Activated CD4-positive, CD25-positive, alpha-beta regulatory T cell (primary cell): ENCODE measurements around the gene PCDHB5.
"Not testable (repeated sequence)": the region's sequence is repeated elsewhere in the genome, so short reads cannot be mapped to it uniquely, and the experiment has no call there.

Source experiments
- DNase-seq, 4 experiments: peaks; one replicate each; lab custom pipeline; 2025; lab: John Stamatoyannopoulos, UW

PCDHB5 gene

DNA sequence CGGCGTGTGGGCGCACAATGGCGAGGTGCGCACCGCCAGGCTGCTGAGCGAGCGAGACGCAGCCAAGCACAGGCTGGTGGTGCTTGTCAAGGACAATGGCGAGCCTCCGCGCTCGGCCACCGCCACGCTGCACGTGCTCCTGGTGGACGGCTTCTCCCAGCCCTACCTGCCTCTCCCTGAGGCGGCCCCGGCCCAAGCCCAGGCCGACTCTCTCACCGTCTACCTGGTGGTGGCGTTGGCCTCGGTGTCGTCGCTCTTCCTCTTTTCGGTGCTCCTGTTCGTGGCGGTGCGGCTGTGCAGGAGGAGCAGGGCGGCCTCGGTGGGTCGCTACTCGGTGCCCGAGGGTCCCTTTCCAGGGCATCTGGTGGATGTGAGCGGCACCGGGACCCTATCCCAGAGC lies 17.1 kb downstream of the PCDHB5 start:
- DNase-seq: not testable (repeated sequence)

DNA sequence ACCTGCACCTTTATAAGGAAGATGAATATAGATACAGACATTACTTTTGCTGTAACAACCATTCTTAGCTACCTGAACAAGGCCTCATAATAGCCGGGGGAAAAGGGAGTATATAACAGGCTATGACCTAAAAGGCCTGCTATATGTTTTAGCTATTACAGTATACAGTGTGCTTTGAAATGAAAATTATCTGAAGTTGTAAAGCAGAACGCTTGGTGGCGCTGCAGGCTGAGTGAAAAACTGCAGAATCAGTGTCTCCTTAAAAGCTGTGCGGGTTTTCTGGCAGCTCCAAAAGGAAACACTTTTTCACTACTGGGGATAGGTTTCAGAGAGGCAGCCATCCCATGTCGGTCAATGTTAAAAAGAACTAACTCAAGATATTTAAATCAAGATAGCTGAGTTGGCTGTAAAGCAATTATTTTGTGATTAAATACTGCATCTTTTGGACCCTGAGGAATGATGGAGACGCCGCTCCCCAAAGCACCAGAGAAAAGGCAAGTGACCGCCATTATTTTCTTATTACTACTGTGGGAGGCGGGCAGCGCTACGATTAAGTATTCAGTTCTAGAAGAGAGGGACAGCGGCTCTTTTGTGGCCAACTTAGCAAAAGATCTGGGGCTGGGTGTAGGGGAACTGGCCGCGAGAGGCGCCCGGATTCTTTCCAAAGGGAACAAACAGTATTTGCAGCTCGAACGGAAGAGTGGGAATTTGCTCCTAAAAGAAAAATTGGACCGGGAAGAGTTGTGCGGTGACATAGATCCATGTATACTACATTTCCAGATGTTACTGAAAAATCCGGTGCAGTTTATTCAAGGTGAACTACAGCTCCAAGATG lies 20.8 kb downstream of the PCDHB5 start:
- DNase-seq: no peak

DNA sequence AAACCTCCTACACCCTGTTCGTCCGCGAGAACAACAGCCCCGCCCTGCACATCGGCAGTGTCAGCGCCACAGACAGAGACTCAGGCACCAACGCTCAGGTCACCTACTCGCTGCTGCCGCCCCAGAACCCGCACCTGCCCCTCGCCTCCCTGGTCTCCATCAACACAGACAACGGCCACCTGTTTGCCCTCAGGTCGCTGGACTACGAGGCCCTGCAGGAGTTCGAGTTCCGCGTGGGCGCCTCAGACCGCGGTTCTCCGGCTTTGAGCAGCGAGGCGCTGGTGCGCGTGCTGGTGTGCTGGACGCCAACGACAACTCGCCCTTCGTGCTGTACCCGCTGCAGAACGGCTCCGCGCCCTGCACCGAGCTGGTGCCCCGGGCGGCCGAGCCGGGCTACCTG lies 22.4 kb downstream of the PCDHB5 start:
- DNase-seq: not testable (repeated sequence)

DNA sequence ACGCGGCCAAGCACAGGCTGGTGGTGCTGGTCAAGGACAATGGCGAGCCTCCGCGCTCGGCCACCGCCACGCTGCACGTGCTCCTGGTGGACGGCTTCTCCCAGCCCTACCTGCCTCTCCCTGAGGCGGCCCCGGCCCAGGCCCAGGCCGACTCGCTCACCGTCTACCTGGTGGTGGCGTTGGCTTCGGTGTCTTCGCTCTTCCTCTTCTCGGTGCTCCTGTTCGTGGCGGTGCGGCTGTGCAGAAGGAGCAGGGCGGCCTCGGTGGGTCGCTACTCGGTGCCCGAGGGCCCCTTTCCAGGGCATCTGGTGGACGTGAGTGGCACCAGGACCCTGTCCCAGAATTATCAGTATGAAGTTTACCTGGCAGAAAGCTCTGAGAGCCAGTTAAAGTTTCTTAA lies 22.9 kb downstream of the PCDHB5 start:
- DNase-seq: not testable (repeated sequence)

DNA sequence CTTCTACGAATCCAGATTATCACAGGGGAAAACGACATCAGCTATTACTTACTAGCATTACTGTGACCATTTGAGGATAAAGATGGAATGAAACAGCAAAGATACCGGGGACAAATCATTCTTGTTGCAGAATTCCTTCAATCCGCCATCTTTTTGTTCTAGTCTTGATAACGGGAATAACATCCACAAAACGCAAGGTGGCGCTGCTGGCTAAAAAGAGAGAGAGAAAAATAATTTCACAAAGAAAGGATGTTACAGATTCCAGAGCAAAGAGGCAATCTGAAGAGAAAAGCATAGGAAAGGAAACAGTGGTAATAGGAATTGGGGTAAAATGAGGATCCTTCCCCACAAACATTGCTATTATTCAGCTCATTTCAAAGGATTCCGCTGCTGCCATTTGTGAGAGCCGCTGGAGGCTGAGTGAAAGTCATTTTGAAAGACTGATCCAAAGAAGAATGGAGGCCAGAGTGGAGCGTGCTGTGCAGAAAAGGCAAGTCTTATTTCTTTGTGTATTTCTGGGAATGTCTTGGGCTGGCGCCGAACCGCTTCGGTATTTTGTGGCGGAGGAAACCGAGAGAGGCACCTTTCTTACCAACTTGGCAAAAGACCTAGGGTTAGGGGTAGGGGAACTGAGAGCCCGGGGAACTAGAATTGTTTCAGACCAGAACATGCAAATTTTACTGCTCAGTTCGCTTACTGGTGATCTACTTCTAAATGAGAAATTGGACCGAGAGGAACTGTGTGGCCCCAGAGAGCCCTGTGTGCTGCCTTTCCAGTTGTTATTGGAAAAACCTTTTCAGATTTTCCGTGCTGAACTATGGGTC lies 37.6 kb downstream of the PCDHB5 start, which contains the start of gene PCDHB7:
TSS of gene PCDHB7 (plus strand) at position 264 of the 824 bp plus-strand sequence. CDS start at position 456, 192 bp downstream.
- no peak for DNase-seq

DNA sequence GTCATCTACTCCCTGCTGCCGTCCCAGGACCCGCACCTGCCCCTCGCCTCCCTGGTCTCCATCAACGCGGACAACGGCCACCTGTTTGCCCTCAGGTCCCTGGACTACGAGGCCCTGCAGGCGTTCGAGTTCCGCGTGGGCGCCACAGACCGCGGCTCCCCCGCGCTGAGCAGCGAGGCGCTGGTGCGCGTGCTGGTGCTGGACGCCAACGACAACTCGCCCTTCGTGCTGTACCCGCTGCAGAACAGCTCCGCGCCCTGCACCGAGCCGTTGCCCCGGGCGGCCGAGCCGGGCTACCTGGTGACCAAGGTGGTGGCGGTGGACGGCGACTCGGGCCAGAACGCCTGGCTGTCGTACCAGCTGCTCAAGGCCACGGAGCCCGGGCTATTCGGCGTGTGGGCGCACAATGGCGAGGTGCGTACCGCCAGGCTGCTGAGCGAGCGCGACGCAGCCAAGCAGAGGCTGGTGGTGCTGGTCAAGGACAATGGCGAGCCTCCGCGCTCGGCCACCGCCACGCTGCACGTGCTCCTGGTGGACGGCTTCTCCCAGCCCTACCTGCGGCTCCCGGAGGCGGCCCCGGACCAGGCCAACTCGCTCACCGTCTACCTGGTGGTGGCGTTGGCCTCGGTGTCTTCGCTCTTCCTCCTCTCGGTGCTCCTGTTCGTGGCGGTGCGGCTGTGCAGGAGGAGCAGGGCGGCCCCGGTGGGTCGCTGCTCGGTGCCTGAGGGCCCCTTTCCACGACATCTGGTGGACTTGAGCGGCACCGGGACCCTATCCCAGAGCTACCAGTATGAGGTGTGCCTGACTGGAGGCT lies 39.5 kb downstream of the PCDHB5 start:
- not testable (repeated sequence) for DNase-seq

DNA sequence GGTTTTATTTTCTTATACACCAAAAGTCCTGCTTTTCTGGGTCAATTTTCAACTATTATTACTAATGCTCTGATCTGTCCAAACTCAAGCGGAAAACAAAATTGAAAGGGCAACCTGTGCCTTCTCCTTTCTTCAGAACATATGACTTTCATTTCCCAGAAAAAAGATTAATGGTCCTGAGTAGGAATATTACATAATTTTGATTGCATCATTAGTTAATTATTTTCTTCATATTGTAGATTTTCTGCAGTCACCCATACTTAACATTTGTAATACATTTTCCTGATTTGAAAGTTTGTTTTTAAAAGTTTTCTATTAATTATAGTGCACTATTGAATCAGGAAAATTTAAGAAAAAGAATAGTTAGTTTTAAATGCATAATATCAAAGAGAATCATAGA lies 40.9 kb downstream of the PCDHB5 start:
- no peak for DNase-seq

DNA sequence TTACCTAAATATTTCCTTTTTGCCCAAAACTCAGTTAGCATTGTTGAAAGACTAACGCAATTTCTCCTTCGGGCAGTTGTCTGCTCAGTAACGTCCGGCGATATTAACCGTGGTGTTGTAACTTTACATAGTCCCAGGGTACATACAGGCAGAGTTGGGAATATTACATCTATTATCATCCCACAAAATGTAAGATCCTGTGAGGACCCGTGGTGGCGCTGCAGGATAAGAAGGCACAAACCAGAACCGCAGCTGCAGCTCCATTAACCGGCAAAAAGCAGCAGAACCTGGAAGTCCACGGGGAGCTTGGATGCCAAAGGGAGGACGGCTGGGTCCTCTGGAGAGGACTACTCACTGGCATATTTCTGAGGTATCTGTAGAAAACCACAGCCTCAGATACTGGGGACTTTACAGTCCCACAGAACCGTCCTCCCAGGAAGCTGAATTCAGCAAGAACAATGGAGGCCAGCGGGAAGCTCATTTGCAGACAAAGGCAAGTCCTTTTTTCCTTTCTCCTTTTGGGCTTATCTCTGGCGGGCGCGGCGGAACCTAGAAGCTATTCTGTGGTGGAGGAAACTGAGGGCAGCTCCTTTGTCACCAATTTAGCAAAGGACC lies 42.7 kb downstream of the PCDHB5 start, which contains the start of gene PCDHB8:
TSS of gene PCDHB8 (plus strand) at position 214 of the 615 bp plus-strand sequence. CDS start at position 459, 245 bp downstream.
- DNase-seq: not testable (repeated sequence)

DNA sequence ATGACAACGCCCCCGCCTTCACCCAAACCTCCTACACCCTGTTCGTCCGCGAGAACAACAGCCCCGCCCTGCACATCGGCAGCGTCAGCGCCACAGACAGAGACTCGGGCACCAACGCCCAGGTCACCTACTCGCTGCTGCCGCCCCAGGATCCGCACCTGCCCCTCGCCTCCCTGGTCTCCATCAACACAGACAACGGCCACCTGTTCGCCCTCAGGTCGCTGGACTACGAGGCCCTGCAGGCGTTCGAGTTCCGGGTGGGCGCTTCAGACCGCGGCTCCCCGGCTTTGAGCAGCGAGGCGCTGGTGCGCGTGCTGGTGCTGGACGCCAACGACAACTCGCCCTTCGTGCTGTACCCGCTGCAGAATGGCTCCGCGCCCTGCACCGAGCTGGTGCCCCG lies 44.4 kb downstream of the PCDHB5 start:
- not testable (repeated sequence) for DNase-seq

DNA sequence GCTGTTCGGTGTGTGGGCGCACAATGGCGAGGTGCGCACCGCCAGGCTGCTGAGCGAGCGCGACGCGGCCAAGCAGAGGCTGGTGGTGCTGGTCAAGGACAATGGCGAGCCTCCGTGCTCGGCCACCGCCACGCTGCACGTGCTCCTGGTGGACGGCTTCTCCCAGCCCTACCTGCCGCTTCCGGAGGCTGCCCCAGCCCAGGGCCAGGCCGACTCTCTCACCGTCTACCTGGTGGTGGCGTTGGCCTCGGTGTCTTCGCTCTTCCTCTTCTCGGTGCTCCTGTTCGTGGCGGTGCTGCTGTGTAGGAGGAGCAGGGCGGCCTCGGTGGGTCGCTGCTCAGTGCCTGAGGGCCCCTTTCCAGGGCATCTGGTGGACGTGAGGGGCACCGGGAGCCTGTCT lies 44.9 kb downstream of the PCDHB5 start:
- DNase-seq: not testable (repeated sequence)

DNA sequence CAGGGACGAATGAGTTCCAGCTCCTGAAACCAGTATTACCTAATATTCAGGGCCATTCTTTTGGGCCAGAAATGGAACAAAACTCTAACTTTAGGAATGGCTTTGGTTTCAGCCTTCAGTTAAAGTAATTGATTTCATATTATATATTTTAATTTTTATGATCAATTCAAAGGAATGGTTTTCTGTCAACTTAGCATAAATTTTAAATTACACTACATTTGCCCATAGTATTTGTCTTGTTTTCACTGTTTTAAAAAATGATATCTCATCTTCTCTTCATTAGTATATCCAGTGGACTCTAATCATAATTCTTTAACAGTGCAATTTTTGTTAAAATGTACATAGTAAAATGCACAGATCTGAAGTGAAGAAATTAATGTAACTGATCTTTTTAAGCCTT lies 45.3 kb downstream of the PCDHB5 start:
- DNase-seq: no peak

DNA sequence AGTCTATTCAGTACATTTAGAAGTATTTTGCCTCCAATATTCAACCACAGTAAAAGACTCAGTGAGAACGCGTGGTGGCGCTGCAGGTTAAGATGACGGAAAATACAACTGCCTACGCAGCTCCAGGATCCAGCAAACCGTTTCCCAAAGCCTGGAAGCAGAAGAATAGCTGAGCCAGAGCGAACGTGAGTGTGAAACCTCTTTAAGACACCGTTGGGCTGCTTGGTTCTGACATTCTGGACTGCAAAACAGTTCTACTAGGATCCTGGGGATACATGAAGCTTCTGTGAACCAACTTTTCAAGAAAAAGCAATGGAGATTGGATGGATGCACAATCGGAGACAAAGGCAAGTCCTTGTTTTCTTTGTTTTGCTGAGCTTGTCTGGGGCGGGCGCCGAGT lies 47.2 kb downstream of the PCDHB5 start, which contains the start of gene PCDHB16:
TSS of gene PCDHB16 (plus strand) at position 140 of the 400 bp plus-strand sequence. CDS start at position 313, 173 bp downstream.
- no peak for DNase-seq

DNA sequence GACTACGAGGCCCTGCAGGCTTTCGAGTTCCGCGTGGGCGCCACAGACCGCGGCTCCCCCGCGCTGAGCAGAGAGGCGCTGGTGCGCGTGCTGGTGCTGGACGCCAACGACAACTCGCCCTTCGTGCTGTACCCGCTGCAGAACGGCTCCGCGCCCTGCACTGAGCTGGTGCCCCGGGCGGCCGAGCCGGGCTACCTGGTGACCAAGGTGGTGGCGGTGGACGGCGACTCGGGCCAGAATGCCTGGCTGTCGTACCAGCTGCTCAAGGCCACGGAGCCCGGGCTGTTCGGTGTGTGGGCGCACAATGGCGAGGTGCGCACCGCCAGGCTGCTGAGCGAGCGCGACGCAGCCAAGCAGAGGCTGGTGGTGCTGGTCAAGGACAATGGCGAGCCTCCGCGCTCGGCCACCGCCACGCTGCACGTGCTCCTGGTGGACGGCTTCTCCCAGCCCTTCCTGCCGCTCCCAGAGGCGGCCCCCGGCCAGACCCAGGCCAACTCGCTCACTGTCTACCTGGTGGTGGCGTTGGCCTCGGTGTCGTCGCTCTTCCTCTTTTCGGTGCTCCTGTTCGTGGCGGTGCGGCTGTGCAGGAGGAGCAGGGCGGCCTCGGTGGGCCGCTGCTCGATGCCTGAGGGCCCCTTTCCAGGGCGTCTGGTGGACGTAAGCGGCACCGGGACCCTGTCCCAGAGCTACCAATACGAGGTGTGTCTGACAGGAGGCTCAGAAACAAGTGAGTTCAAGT lies 49.3 kb downstream of the PCDHB5 start:
- DNase-seq: not testable (repeated sequence)

DNA sequence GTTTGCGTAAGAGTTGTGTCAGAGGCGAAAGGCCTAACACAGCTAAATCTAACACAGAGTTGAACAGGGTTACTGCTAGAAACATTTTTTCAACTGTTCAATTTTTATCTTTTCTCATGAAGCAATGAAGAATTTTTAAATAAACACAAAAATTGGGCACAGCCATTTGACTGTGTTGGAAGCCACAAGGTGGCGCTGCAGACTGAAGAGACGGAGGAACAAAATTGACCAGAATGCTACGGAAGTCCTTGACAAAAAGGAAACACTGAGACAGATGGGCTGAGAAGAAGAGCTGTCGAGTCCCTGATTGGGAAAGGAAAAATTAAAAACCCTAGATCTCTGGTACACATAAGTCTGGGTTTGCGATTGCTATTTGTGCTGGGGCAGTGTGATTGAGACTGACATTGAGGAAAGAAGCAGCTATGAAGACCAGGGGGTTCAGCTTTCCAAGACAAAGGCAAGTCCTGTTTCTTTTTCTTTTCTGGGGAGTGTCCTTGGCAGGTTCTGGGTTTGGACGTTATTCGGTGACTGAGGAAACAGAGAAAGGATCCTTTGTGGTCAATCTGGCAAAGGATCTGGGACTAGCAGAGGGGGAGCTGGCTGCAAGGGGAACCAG lies 52.0 kb downstream of the PCDHB5 start, which contains the start of gene PCDHB9:
TSS of gene PCDHB9 (plus strand) at position 265 of the 616 bp plus-strand sequence. CDS start at position 423, 158 bp downstream.
- DNase-seq: no peak
